Ishikawa (cell line): ENCODE data around the gene GLOD4.

Source experiments
- EP300 ChIP-seq: IDR thresholded peaks from 2 replicates; pipeline ENCODE4 v1.6.1; 2012; ENCODE audit warnings: borderline replicate concordance
- NFIC ChIP-seq: IDR thresholded peaks from 2 replicates; pipeline ENCODE4 v1.6.1; 2012
- RAD21 ChIP-seq: IDR thresholded peaks from 2 replicates; pipeline ENCODE4 v1.6.1; 2012; ENCODE audit warnings: low read depth
- TAF1 ChIP-seq: IDR thresholded peaks from 2 replicates; pipeline ENCODE4 v1.6.1; 2012; ENCODE audit warnings: low read depth, mild to moderate bottlenecking
- YY1 ChIP-seq: IDR thresholded peaks from 2 replicates; pipeline ENCODE4 v1.6.1; 2012; ENCODE audit warnings: low read depth
- ZBTB7A ChIP-seq: IDR thresholded peaks from 2 replicates; pipeline ENCODE4 v1.6.1; 2012; ENCODE audit warnings: low read depth
- TF ChIP-seq, protein P1 (sequence below): IDR thresholded peaks from 2 replicates; pipeline ENCODE4 v1.6.1; 2012; ENCODE audit warnings: low read depth, mild to moderate bottlenecking

DNA sequence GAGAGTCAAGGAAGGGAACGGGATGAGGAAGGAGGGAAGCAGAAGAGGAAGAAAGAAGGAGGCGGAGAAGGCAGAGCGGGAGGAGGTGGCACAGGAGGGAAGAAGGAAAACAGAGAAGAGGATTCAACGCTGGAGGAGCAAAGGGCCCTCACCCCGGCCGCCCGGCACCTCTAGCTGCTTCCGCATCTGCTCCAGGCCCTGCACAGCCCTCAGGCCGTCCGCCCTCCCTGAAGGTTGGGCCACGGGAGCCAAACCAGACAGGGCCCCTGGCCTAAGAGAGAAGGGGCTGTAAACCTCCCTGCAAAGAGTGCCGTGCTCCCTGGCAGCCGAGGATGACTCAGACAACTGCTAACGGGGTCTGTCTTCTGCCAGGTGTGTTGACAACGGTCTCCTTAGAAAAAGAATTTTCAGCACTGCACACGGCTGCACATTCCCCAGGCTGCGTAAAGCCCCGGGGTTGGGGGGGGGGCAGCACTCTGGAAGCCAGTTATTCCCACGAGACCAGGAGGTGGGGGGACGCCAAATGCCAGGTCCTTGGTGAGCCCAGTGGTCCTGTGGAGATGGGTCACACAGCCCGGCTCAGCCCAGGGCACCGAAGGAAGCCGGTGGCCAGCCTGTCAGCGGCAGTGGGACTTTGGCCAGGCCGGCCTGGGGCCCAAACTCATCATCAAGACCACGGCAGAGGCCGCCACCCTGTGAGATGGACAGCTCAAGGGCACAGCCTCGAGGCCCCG lies 29.1 kb upstream of the GLOD4 start:
- no peak for TF ChIP-seq YY1
- TF ChIP-seq, protein P1, sequence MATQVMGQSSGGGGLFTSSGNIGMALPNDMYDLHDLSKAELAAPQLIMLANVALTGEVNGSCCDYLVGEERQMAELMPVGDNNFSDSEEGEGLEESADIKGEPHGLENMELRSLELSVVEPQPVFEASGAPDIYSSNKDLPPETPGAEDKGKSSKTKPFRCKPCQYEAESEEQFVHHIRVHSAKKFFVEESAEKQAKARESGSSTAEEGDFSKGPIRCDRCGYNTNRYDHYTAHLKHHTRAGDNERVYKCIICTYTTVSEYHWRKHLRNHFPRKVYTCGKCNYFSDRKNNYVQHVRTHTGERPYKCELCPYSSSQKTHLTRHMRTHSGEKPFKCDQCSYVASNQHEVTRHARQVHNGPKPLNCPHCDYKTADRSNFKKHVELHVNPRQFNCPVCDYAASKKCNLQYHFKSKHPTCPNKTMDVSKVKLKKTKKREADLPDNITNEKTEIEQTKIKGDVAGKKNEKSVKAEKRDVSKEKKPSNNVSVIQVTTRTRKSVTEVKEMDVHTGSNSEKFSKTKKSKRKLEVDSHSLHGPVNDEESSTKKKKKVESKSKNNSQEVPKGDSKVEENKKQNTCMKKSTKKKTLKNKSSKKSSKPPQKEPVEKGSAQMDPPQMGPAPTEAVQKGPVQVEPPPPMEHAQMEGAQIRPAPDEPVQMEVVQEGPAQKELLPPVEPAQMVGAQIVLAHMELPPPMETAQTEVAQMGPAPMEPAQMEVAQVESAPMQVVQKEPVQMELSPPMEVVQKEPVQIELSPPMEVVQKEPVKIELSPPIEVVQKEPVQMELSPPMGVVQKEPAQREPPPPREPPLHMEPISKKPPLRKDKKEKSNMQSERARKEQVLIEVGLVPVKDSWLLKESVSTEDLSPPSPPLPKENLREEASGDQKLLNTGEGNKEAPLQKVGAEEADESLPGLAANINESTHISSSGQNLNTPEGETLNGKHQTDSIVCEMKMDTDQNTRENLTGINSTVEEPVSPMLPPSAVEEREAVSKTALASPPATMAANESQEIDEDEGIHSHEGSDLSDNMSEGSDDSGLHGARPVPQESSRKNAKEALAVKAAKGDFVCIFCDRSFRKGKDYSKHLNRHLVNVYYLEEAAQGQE: no peak
- TF ChIP-seq ZBTB7A: no peak
- TF ChIP-seq EP300: no peak
- no peak for TF ChIP-seq NFIC
- no peak for TF ChIP-seq RAD21
- no peak for TF ChIP-seq TAF1
